Measurements from ENCODE around the gene SPATA16.

The SPATA16 gene

GRCh38 chr3:173098959-173099358, 42.1 kb downstream of the SPATA16 start:
- Histone ChIP-seq H3K36me3 (ENCODE audit: control insufficient read depth, insufficient read depth, low read length) (no peaks in the 10 kb centered on the region), H3K4me3 (ENCODE audit: low read length) (no peak overlapping the region), H3K27me3 (ENCODE audit: control insufficient read depth, insufficient read depth, low read length) (no peaks in the 10 kb centered on the region), H3K9me3 (ENCODE audit: control insufficient read depth, low read length) (no peaks in the 10 kb centered on the region), H3K4me1 (ENCODE audit: control insufficient read depth, insufficient read depth, low read length) (no peaks in the 10 kb centered on the region), H3K9ac (ENCODE audit: low read length) (no peak overlapping the region)

DNA sequence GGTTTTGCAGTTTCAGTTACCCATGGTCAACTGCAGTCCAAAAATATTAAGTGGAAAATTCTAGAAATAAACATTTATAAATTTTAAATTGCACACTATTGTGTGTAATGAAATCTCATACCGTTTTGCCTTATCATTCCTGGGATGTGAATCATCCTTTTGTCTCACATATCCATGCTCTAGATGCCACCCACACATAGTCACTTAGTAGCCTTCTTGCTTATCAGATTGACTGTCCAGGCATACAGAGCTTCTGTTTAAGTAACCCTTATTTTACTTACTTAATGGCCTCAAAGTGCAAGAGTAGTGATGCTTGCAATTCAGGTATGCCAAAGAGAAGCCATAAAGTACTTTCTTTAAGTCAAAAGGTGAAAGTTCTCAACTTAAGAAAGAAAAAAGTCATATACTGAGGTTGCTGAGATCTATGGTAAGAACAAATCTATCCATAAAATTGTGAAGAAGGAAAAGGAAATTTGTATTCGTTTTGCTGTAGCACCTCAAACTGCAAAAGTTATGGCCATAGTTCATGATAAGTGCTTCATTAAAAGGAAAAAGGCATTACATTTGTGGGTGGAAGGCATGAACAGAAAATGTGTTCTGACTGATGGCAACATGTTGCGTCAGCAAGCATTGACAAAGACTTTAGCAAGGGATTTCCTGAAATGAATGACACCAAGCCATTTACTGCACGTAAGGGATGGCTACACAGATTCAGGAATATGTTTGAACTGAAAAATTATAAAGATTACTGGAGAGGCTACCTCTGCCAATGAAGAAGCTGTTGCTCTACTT, 43.8 kb downstream of the SPATA16 start:
- no peaks in the 10 kb centered on the region for H3K27me3 ChIP-seq (ENCODE audit: control insufficient read depth, insufficient read depth, low read length)
- H3K36me3 ChIP-seq (ENCODE audit: control insufficient read depth, insufficient read depth, low read length), result no peaks in the 10 kb centered on the region
- H3K4me1 ChIP-seq (ENCODE audit: control insufficient read depth, insufficient read depth, low read length), result no peaks in the 10 kb centered on the region
- H3K9ac ChIP-seq (ENCODE audit: low read length), result no peak overlapping the region
- H3K9me3 ChIP-seq (ENCODE audit: control insufficient read depth, low read length), result no peaks in the 10 kb centered on the region
- no peak overlapping the region for H3K4me3 ChIP-seq (ENCODE audit: low read length)

DNA sequence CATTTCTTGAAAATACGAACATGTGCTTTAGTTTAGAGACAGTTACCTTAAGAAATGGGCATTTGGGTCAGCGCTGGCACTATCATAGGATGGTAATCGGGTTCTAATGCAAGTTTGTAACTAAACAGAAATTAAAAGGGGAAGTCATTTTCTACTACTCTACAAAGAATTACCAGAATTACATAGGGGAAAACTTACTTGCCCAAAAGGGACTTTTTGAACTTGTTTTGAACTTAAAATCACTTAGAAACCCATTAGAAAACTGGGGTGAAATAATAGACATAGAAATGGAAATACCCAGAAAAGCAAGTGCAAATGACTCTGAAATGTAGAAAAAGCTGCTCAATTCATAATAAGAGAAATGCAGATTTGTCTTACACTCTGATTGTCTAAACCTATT, 44.9 kb downstream of the SPATA16 start:
- no peaks in the 10 kb centered on the region for H3K9me3 ChIP-seq (ENCODE audit: control insufficient read depth, low read length)
- H3K36me3 ChIP-seq (ENCODE audit: control insufficient read depth, insufficient read depth, low read length), result no peaks in the 10 kb centered on the region
- H3K4me1 ChIP-seq (ENCODE audit: control insufficient read depth, insufficient read depth, low read length), result no peaks in the 10 kb centered on the region
- no peaks in the 10 kb centered on the region for H3K27me3 ChIP-seq (ENCODE audit: control insufficient read depth, insufficient read depth, low read length)
- no peak overlapping the region for H3K9ac ChIP-seq (ENCODE audit: low read length)
- no peak overlapping the region for H3K4me3 ChIP-seq (ENCODE audit: low read length)

GRCh38 chr3:173092038-173092437, 49.0 kb downstream of the SPATA16 start:
- no peak overlapping the region for H3K9ac ChIP-seq (ENCODE audit: low read length)
- H3K4me3 ChIP-seq (ENCODE audit: low read length), result no peak overlapping the region
- no peaks in the 10 kb centered on the region for H3K9me3 ChIP-seq (ENCODE audit: control insufficient read depth, low read length)
- H3K4me1 ChIP-seq (ENCODE audit: control insufficient read depth, insufficient read depth, low read length), result no peaks in the 10 kb centered on the region
- no peaks in the 10 kb centered on the region for H3K36me3 ChIP-seq (ENCODE audit: control insufficient read depth, insufficient read depth, low read length)
- no peaks in the 10 kb centered on the region for H3K27me3 ChIP-seq (ENCODE audit: control insufficient read depth, insufficient read depth, low read length)

DNA sequence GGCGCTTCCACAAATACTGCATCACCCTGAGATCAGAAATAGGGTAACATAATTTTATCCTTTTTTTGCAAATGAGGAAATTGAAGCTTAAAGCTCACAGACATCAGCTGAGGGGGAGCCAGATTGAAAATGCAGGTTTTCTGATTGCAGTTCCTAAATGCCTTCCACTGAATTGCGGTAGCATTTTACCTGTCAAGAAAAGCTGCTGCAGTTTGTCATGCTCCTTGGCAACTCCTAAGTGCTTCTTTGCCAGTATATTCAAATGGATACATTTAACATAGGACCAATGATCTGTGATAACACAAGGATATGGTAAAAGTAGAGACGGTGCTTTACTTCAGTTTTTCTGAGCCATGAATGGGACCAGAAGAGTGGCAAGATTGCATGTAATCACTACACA, 50.5 kb downstream of the SPATA16 start:
- no peaks in the 10 kb centered on the region for H3K9me3 ChIP-seq (ENCODE audit: control insufficient read depth, low read length)
- no peak overlapping the region for H3K4me3 ChIP-seq (ENCODE audit: low read length)
- no peaks in the 10 kb centered on the region for H3K4me1 ChIP-seq (ENCODE audit: control insufficient read depth, insufficient read depth, low read length)
- no peaks in the 10 kb centered on the region for H3K36me3 ChIP-seq (ENCODE audit: control insufficient read depth, insufficient read depth, low read length)
- no peak overlapping the region for H3K9ac ChIP-seq (ENCODE audit: low read length)
- no peaks in the 10 kb centered on the region for H3K27me3 ChIP-seq (ENCODE audit: control insufficient read depth, insufficient read depth, low read length)

- no peaks in the 10 kb centered on the region for H3K4me1 ChIP-seq (ENCODE audit: control insufficient read depth, insufficient read depth, low read length)
- H3K9ac ChIP-seq (ENCODE audit: low read length), result no peak overlapping the region
- no peaks in the 10 kb centered on the region for H3K27me3 ChIP-seq (ENCODE audit: control insufficient read depth, insufficient read depth, low read length)
- H3K9me3 ChIP-seq (ENCODE audit: control insufficient read depth, low read length), result no peaks in the 10 kb centered on the region
- no peak overlapping the region for H3K4me3 ChIP-seq (ENCODE audit: low read length)
- H3K36me3 ChIP-seq (ENCODE audit: control insufficient read depth, insufficient read depth, low read length), result no peaks in the 10 kb centered on the region
Measured at GRCh38 chr3:173089283-173089682, 51.8 kb downstream of the SPATA16 start.

DNA sequence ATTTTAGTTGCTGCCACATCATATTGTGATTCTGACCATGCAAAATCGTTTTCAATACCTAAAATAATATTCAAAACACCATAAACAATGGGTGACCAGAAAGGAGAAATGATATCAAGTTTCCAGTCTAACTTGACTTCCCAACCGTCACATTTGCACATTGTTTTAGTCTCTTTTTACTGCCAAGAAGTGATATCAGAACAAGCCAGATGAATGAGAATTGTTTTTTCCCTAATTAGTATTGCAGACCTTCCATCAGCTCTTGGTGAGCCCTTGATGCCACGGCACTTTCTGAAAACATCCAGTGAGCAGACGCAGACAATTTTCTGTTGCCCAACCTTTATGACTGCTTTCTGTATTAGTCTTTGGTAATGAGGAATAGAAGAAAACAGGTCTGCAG, 62.5 kb downstream of the SPATA16 start:
- H3K4me1 ChIP-seq (ENCODE audit: control insufficient read depth, insufficient read depth, low read length), result no peaks in the 10 kb centered on the region
- no peaks in the 10 kb centered on the region for H3K27me3 ChIP-seq (ENCODE audit: control insufficient read depth, insufficient read depth, low read length)
- H3K36me3 ChIP-seq (ENCODE audit: control insufficient read depth, insufficient read depth, low read length), result no peaks in the 10 kb centered on the region
- no peak overlapping the region for H3K4me3 ChIP-seq (ENCODE audit: low read length)
- no peaks in the 10 kb centered on the region for H3K9me3 ChIP-seq (ENCODE audit: control insufficient read depth, low read length)
- H3K9ac ChIP-seq (ENCODE audit: low read length), result no peak overlapping the region

GRCh38 chr3:173066044-173067004, 74.7 kb downstream of the SPATA16 start:
- Histone ChIP-seq H3K4me1 (ENCODE audit: control insufficient read depth, insufficient read depth, low read length) (no peaks in the 10 kb centered on the region), H3K9ac (ENCODE audit: low read length) (no peak overlapping the region), H3K9me3 (ENCODE audit: control insufficient read depth, low read length) (no peaks in the 10 kb centered on the region), H3K27me3 (ENCODE audit: control insufficient read depth, insufficient read depth, low read length) (no peaks in the 10 kb centered on the region), H3K36me3 (ENCODE audit: control insufficient read depth, insufficient read depth, low read length) (no peaks in the 10 kb centered on the region), H3K4me3 (ENCODE audit: low read length) (no peak overlapping the region)

- Histone ChIP-seq H3K36me3 (ENCODE audit: control insufficient read depth, insufficient read depth, low read length) (no peaks in the 10 kb centered on the region), H3K9me3 (ENCODE audit: control insufficient read depth, low read length) (no peaks in the 10 kb centered on the region), H3K4me1 (ENCODE audit: control insufficient read depth, insufficient read depth, low read length) (no peaks in the 10 kb centered on the region), H3K9ac (ENCODE audit: low read length) (no peak overlapping the region), H3K4me3 (ENCODE audit: low read length) (no peak overlapping the region), H3K27me3 (ENCODE audit: control insufficient read depth, insufficient read depth, low read length) (no peaks in the 10 kb centered on the region)
Measured at GRCh38 chr3:173065543-173065981, 75.5 kb downstream of the SPATA16 start.

GRCh38 chr3:173064631-173065030, 76.4 kb downstream of the SPATA16 start:
- no peaks in the 10 kb centered on the region for H3K9me3 ChIP-seq (ENCODE audit: control insufficient read depth, low read length)
- no peak overlapping the region for H3K4me3 ChIP-seq (ENCODE audit: low read length)
- no peaks in the 10 kb centered on the region for H3K27me3 ChIP-seq (ENCODE audit: control insufficient read depth, insufficient read depth, low read length)
- no peaks in the 10 kb centered on the region for H3K4me1 ChIP-seq (ENCODE audit: control insufficient read depth, insufficient read depth, low read length)
- no peaks in the 10 kb centered on the region for H3K36me3 ChIP-seq (ENCODE audit: control insufficient read depth, insufficient read depth, low read length)
- H3K9ac ChIP-seq (ENCODE audit: low read length), result no peak overlapping the region

DNA sequence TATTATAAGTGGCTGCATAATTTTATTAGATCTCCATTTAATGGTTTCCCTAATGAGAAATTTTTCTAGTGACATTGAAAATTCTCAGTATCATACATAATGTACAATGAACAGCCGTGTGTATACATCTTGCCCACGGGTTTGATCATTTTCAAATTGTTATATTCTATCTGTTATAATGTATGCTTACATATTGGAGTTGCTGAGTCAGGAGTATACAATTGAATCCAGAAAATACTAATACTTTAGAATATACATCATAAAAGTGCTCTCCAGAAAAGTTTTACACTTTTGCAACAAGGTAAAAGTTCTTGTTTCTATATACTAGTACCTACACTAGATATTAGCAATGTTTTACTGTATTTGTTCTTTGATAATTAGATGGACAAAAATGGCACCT, 82.8 kb downstream of the SPATA16 start:
- Histone ChIP-seq H3K36me3 (ENCODE audit: control insufficient read depth, insufficient read depth, low read length) (no peaks in the 10 kb centered on the region), H3K27me3 (ENCODE audit: control insufficient read depth, insufficient read depth, low read length) (no peaks in the 10 kb centered on the region), H3K4me1 (ENCODE audit: control insufficient read depth, insufficient read depth, low read length) (no peaks in the 10 kb centered on the region), H3K9me3 (ENCODE audit: control insufficient read depth, low read length) (no peaks in the 10 kb centered on the region), H3K9ac (ENCODE audit: low read length) (no peak overlapping the region), H3K4me3 (ENCODE audit: low read length) (no peak overlapping the region)

- Histone ChIP-seq H3K9me3 (ENCODE audit: control insufficient read depth, low read length) (no peaks in the 10 kb centered on the region), H3K9ac (ENCODE audit: low read length) (no peak overlapping the region), H3K4me1 (ENCODE audit: control insufficient read depth, insufficient read depth, low read length) (no peaks in the 10 kb centered on the region), H3K4me3 (ENCODE audit: low read length) (no peak overlapping the region), H3K27me3 (ENCODE audit: control insufficient read depth, insufficient read depth, low read length) (no peaks in the 10 kb centered on the region), H3K36me3 (ENCODE audit: control insufficient read depth, insufficient read depth, low read length) (no peaks in the 10 kb centered on the region)
Measured at GRCh38 chr3:173055228-173055933, 85.7 kb downstream of the SPATA16 start.

Measured in mucosa of stomach (tissue), 1 donor.